ENCODE measurements around the gene SLC6A12.
"Not testable (repeated sequence)": the region's sequence is repeated elsewhere in the genome, so short reads cannot be mapped to it uniquely, and the experiment has no call there.

Gene SLC6A12

GRCh38 chr12:214003-214741, at the start of gene SLC6A12:
Gene SLC6A12, minus strand, starts transcription at chr12:214157. Its CDS starts 4,171 bp downstream, at chr12:209986.
- DNase-seq (ENCODE audit: low spot score), result no peak

- no peak for DNase-seq (ENCODE audit: low spot score)
Measured at GRCh38 chr12:263574-263973, 49.6 kb upstream of the SLC6A12 start.

- no peak for DNase-seq (ENCODE audit: low spot score)
Measured at GRCh38 chr12:262817-263216, 48.9 kb upstream of the SLC6A12 start, which contains the start of gene SLC6A13. Gene SLC6A13, minus strand, starts transcription at chr12:262836. Its CDS starts 2,784 bp downstream, at chr12:260052.

- DNase-seq (ENCODE audit: low spot score), result no peak
Measured at GRCh38 chr12:262113-262512, 48.2 kb upstream of the SLC6A12 start.

GRCh38 chr12:257521-258321, 43.8 kb upstream of the SLC6A12 start:
- DNase-seq (ENCODE audit: low spot score), result no peak

- no peak for DNase-seq (ENCODE audit: low spot score)
Measured at GRCh38 chr12:256958-257357, 43.0 kb upstream of the SLC6A12 start.

GRCh38 chr12:256225-256624, 42.3 kb upstream of the SLC6A12 start:
- no peak for DNase-seq (ENCODE audit: low spot score)

GRCh38 chr12:254912-255311, 41.0 kb upstream of the SLC6A12 start:
- DNase-seq (ENCODE audit: low spot score), result no peak

GRCh38 chr12:254039-254438, 40.1 kb upstream of the SLC6A12 start:
- no peak for DNase-seq (ENCODE audit: low spot score)

GRCh38 chr12:253116-253831, 39.3 kb upstream of the SLC6A12 start:
- no peak for DNase-seq (ENCODE audit: low spot score)

GRCh38 chr12:252636-253035, 38.7 kb upstream of the SLC6A12 start:
- no peak for DNase-seq (ENCODE audit: low spot score)

GRCh38 chr12:247271-247670, 33.3 kb upstream of the SLC6A12 start:
- no peak for DNase-seq (ENCODE audit: low spot score)

- no peak for DNase-seq (ENCODE audit: low spot score)
Measured at GRCh38 chr12:243381-243780, 29.4 kb upstream of the SLC6A12 start.

GRCh38 chr12:242496-242895, 28.5 kb upstream of the SLC6A12 start:
- no peak for DNase-seq (ENCODE audit: low spot score)

- DNase-seq (ENCODE audit: low spot score), result no peak
Measured at GRCh38 chr12:241266-241665, 27.3 kb upstream of the SLC6A12 start.

GRCh38 chr12:240566-240965, 26.6 kb upstream of the SLC6A12 start:
- DNase-seq (ENCODE audit: low spot score), result no peak

GRCh38 chr12:238736-239398, 24.9 kb upstream of the SLC6A12 start:
- DNase-seq (ENCODE audit: low spot score), result no peak

GRCh38 chr12:238116-238515, 24.2 kb upstream of the SLC6A12 start:
- DNase-seq (ENCODE audit: low spot score), result no peak

- DNase-seq (ENCODE audit: low spot score), result no peak
Measured at GRCh38 chr12:237026-237815, 23.3 kb upstream of the SLC6A12 start.

GRCh38 chr12:236445-236844, 22.5 kb upstream of the SLC6A12 start:
- no peak for DNase-seq (ENCODE audit: low spot score)

GRCh38 chr12:235967-236366, 22.0 kb upstream of the SLC6A12 start:
- not testable (repeated sequence) for DNase-seq (ENCODE audit: low spot score)

Data from cerebellar cortex (tissue), 1 donor.